Fibroblast of skin of left biceps (primary cell): Measurements from ENCODE around the gene COL1A1.
A peak's percentile ranks its signal among the peaks of the same experiment; 100 is the strongest.

Experiments
- DNase-seq, 2 experiments: peaks; one replicate each; pipeline ENCODE4 v3.0.0-alpha.2; 2013; ENCODE audit warnings: low read depth in 2 of 2

Gene COL1A1

GRCh38 chr17:50172130-50172529, 29.3 kb downstream of the COL1A1 start:
- no peak for DNase-seq

- DNase-seq, result no peak
Observed at GRCh38 chr17:50171371-50172071, 29.9 kb downstream of the COL1A1 start.

- no peak for DNase-seq
Observed at GRCh38 chr17:50170662-50171370, 30.6 kb downstream of the COL1A1 start.

- no peak for DNase-seq
Observed at GRCh38 chr17:50169881-50170459, 31.5 kb downstream of the COL1A1 start.

GRCh38 chr17:50169121-50169764, 32.2 kb downstream of the COL1A1 start:
- DNase-seq, result peak in 1 of 2 experiments; percentile 56

DNA sequence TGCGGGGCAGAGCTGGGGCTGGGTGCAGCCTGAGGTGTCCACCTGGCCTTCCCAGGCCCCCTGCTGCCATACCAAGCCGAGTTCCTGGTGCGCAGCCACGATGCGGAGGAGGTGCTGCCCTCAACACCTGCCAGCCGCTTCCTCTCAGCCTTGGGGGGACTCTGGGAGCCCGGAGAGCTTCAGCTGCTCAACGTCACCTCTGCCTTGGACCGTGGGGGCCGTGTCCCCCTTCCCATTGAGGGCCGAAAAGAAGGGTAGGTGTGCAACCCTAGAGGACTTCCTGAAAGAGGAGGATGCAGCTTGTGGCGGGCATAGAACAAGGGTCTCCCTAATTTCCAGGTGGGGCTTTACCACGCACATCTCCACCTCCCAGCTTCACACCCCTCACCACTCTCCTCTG, 33.1 kb downstream of the COL1A1 start:
- no peak for DNase-seq

DNA sequence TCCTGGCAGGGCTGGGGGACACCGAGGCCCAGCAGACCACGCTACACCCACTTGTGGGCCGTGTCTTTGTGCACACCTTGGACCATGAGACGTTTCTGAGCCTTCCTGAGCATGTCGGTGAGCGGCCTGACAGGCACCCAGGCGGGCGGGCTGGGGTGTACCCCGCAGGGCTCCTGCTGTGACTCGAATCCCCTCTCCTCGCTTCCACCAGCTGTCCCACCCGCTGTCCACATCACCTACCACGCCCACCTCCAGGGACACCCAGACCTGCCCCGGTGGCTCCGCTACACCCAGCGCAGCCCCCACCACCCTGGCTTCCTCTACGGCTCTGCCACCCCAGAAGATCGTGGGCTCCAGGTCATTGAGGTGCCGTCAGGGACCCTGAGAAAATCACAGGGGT, 34.1 kb downstream of the COL1A1 start:
- DNase-seq, result no peak

DNA sequence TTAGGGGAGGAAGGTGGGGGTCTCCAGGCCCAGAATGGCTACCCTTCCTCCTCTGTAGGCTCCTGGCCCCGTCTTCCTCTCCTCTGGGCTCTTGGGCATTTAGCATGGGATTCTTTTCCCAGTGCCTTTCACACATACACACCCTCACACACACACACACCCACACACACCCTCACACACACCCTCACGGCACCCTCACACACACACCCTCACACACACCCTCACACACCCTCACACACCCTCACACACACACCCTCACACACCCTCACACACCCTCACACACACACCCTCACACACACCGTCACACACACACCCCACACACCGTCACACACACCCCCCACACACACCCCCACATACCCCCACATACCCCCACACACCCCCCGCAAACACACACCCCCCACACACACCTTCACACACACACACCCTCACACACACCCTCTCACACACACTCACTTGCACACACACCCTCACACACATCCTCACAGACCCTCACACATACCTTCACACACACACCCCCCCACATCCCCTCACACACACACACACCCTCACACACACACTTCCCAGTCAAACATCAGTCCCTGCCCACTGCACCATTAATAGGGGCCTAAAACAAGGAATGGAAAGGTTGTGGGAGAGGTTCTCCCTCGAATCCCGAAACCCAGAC, 34.8 kb downstream of the COL1A1 start:
- no peak for DNase-seq

GRCh38 chr17:50165867-50166517, 35.4 kb downstream of the COL1A1 start, which contains the start of gene SGCA:
TSS of gene SGCA (plus strand) at chr17:50166005. CDS start at chr17:50166041, 36 bp downstream.
- DNase-seq, result no peak

DNA sequence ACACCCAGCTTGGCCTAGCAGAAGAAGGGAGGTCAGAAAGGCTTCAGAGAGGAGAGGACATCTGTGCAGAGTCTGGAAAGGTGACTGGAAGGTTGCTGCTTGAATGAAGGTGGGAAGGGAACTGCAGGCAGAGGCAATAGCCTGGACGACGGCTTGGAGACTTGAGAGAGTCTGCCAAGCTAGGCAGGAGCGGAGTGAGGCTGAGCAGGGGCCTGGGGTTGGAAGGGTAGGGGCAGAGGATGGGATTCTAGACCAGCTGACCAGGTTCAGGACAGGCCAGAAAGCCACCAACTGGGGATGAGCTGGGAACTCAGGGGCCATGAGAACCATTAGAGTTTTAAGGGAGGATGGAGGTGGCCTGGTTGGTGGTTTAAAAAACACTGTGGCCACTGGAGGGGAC, 36.0 kb downstream of the COL1A1 start:
- no peak for DNase-seq

- no peak for DNase-seq
Observed at GRCh38 chr17:50165066-50165465, 36.4 kb downstream of the COL1A1 start.

- no peak for DNase-seq
Observed at GRCh38 chr17:50164697-50164988, 36.8 kb downstream of the COL1A1 start.

GRCh38 chr17:50163843-50164696, 37.4 kb downstream of the COL1A1 start:
- no peak for DNase-seq

DNA sequence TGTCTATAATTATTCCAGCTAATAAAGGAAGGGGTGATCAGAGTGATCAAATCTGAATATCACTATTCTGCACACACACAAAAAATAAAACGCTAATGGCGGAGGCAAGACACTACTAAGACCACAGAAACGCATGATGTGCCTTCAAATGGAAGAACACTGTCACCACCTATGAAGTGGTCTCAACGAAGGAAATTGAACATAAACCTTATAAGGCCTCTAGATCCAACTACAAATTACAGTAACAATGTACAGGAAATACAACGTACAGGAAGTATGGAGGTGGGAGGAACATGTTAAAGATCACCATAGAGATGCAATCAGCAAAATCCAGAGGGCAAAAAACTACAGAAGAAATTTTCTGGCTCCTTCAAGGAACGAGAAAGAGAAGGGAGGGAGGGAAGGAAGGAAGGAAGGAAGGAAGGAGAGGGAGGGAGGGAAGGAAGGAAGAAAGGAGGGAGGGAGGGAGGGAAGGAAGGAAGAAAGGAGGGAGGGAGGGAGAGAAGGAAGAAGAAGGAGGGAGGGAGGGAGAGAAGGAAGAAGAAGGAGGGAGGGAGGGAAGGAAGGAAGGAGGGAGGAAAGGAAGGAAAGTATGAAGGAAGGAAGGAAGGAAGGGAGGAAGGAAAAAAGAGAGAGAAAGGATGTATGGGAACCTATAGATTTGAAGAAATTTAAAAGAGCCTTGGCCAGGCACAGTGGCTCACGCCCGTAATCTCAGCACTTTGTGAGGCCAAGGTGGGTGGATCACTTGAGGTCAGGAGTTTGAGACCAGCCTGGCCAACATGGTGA, 38.8 kb downstream of the COL1A1 start:
- DNase-seq, result no peak

GRCh38 chr17:50161911-50162288, 39.5 kb downstream of the COL1A1 start:
- no peak for DNase-seq

- peak; percentile 62 to 79 for DNase-seq
Observed at GRCh38 chr17:50161023-50161910, 40.2 kb downstream of the COL1A1 start.

GRCh38 chr17:50157891-50158290, 43.5 kb downstream of the COL1A1 start:
- no peak for DNase-seq

- no peak for DNase-seq
Observed at GRCh38 chr17:50155115-50155819, 46.2 kb downstream of the COL1A1 start.
